ENCODE data around the gene OR1M1.

GRCh38 chr19:9076901-9077300 lies 10.0 kb upstream of the OR1M1 start:
- TF ChIP-seq CTCF (IDR thresholded peaks at IDR 0.05) (no peak), POLR2A (IDR thresholded peaks at IDR 0.05) (no peak), EP300 (IDR thresholded peaks at IDR 0.05) (no peak)

Data from gastroesophageal sphincter (tissue), 3 donors.